H1 (cell line): ENCODE results near the gene STAP2.

Source experiments
- CHD1 ChIP-seq: IDR thresholded peaks from 2 replicates; pipeline ENCODE4 v1.6.1; 2012; ENCODE audit warnings: low read depth, low read length, improper control_type of control experiment
- TF ChIP-seq, protein P1 (sequence below), 3 experiments: IDR thresholded peaks; 1 replicate in 2 of 3; 2 replicates in 1 of 3; pipeline versions ENCODE4 v1.5.1 to v1.6.1; 2011; ENCODE audit warnings: low read length in 3 of 3, mild to moderate bottlenecking in 3 of 3, inconsistent platforms in 2 of 3, low read depth in 1 of 3, moderate library complexity in 1 of 3; ENCODE audit not compliant: insufficient read depth in 1 of 3; ENCODE audit errors: control extremely low read depth in 1 of 3

DNA sequence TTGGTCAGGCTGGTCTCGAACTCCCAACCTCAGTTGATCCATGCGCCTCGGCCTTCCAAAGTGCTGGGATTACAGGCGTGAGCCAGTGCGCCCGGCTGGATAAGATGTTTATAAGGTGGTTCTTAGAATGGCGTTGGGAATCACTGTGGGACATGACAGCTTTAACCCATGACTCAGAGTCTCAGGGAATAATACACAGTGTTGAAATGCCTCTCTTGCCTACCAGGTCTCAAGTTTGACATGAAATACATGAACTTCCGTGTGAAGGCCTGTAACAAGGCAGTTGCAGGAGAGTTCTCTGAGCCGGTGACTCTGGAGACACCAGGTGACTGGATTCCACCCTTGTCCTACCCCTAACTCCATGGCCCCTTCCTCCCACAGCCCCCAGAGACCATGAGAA, 21.7 kb downstream of the STAP2 start:
- TF ChIP-seq, protein P1, sequence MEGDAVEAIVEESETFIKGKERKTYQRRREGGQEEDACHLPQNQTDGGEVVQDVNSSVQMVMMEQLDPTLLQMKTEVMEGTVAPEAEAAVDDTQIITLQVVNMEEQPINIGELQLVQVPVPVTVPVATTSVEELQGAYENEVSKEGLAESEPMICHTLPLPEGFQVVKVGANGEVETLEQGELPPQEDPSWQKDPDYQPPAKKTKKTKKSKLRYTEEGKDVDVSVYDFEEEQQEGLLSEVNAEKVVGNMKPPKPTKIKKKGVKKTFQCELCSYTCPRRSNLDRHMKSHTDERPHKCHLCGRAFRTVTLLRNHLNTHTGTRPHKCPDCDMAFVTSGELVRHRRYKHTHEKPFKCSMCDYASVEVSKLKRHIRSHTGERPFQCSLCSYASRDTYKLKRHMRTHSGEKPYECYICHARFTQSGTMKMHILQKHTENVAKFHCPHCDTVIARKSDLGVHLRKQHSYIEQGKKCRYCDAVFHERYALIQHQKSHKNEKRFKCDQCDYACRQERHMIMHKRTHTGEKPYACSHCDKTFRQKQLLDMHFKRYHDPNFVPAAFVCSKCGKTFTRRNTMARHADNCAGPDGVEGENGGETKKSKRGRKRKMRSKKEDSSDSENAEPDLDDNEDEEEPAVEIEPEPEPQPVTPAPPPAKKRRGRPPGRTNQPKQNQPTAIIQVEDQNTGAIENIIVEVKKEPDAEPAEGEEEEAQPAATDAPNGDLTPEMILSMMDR (IDR thresholded peaks at IDR 0.05; ENCODE audit: control extremely low read depth in 1 of 3, insufficient read depth in 1 of 3, low read depth in 1 of 3, low read length in 3 of 3), result no peak
- TF ChIP-seq CHD1, result no peak
